Erythroblast (primary cell): ENCODE results near the gene ZBTB42.

Experiments used
- GATA1 ChIP-seq: IDR thresholded peaks from 2 replicates; pipeline ENCODE4 v1.6.1; 2011; ENCODE audit warnings: low read depth, mild to moderate bottlenecking, control low read depth, low read length, moderate library complexity
- POLR2A ChIP-seq: IDR thresholded peaks from 2 replicates; pipeline ENCODE4 v1.6.1; 2011; ENCODE audit warnings: mild to moderate bottlenecking, low read length

DNA sequence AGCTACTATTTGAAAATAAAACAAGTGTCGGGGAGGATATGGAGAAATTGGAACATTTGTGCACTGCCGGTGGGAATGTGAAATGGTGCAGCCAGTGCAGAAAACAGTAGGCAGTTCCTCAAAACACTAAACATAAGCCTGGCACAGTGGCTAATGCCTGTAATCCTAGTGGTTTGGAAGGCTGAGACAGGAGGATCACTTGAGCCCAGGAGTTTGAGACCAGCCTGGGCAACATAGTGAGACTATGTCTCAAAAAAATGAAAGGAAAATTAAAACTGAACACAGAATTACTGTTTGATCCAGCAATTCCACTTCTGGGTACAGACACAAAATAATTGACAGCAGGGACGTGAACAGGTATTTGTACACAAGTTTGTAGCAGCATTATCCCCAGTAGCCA, 35.4 kb upstream of the ZBTB42 start:
- no peak for TF ChIP-seq POLR2A
- TF ChIP-seq GATA1 = no peak
